Right lobe of liver (tissue), 4 donors: Measurements from ENCODE around the gene INO80E.

ENCODE experiments used
- CTCF ChIP-seq, 4 donors: fragments of 200-600 bp in 3 of 4; fragments of 450-650 bp in 1 of 4; IDR thresholded peaks; one replicate each; pipeline versions ENCODE4 v1.5.1 to v1.8.0; 2016 to 2022; ENCODE audit warnings: antibody characterized with exemption in 4 of 4, mild to moderate bottlenecking in 2 of 4
- POLR2A ChIP-seq: fragments of 450-650 bp; IDR thresholded peaks from one replicate; pipeline ENCODE4 v1.6.1; 2017; ENCODE audit warnings: antibody characterized with exemption, mild to moderate bottlenecking
- donor health status: DM: no; HTN: no; CAD: no.
- donor health status: DM: no; HTN: no; CAD: no.
- donor health status: DM: no; HTN: yes; CAD: no.

GRCh38 chr16:29950806-29951461 is 45.1 kb upstream of the INO80E start:
- TF ChIP-seq CTCF (IDR thresholded peaks at IDR 0.05), result no peak
- TF ChIP-seq POLR2A, result no peak
